ENCODE results near the gene KCNT2. TPM values are rescaled to one million over a fixed set of nuclear protein-coding genes. Genes with fewer than 3 reads are reported as not detected.

The KCNT2 gene
- total and polyA plus RNA-seq, 9 of the 15 experiments (the other 6 are each of a cell fraction or from before 2014, with no cell fraction given), result 0.13 to 0.73 (median 0.28) TPM

GRCh38 chr1:196442366-196442765, 165.9 kb downstream of the KCNT2 start:
- WGBS (ENCODE audit: insufficient coverage, low coverage, missing lambda C conversion rate), result 19% methylated on average over 3 of the region's 3 CpGs
- Histone ChIP-seq H3K4me1 (replicated peaks in 1 of 2; ENCODE audit: control insufficient read depth in 2 of 2, insufficient read depth in 2 of 2, low read length in 2 of 2) (no peaks in the 10 kb centered on the region), H3K9me3 (replicated peaks; ENCODE audit: control insufficient read depth, insufficient read depth, low read depth, low read length) (no peaks in the 10 kb centered on the region), H3K4me2 (ENCODE audit: insufficient read depth, low read length) (no peak overlapping the region), H3K4me3 (no peak overlapping the region), H3K79me2 (ENCODE audit: control insufficient read depth, insufficient read depth, low read length) (no peaks in the 10 kb centered on the region), H3K36me3 (ENCODE audit: control insufficient read depth, insufficient read depth, low read length) (no peaks in the 10 kb centered on the region), H4K20me1 (replicated peaks; ENCODE audit: control insufficient read depth, insufficient read depth, low read length) (no peaks in the 10 kb centered on the region), H2AFZ (ENCODE audit: low read depth, low read length) (no peak overlapping the region), H3K9me1 (ENCODE audit: control insufficient read depth, insufficient read depth, low read length) (no peaks in the 10 kb centered on the region), H3K27ac (ENCODE audit: extremely low read depth, low read depth, low read length) (no peak overlapping the region), H3K27me3 (ENCODE audit: control insufficient read depth in 2 of 2, insufficient read depth in 2 of 2, low read length in 2 of 2) (no peaks in the 10 kb centered on the region), H3K9ac (ENCODE audit: insufficient read depth in 1 of 2, low read depth in 2 of 2, low read length in 2 of 2) (no peak overlapping the region)
- DNase-seq (ENCODE audit: extremely low read depth in 1 of 4, low spot score in 3 of 4) (no peak), FAIRE-seq (no peak), ATAC-seq (no peak)
- BruUV-seq (replicated peaks), result no TSS peak
- TF ChIP-seq CREBBP (IDR thresholded peaks at IDR 0.05; ENCODE audit: low read depth, low read length), result no peak
- TF ChIP-seq SMARCC2 (IDR thresholded peaks at IDR 0.05; ENCODE audit: low read depth), result no peak
- no peak for TF ChIP-seq PTRF (tag; IDR thresholded peaks at IDR 0.05)
- TF ChIP-seq TEAD1 (CRISPR knock-in tag; IDR thresholded peaks at IDR 0.05), result no peak
- TF ChIP-seq ZNF699 (CRISPR knock-in tag; IDR thresholded peaks at IDR 0.05; ENCODE audit: insufficient replicate concordance), result no peak
- TF ChIP-seq KHSRP (IDR thresholded peaks at IDR 0.05), result no peak
- TF ChIP-seq TSC22D4 (tag; IDR thresholded peaks at IDR 0.05), result no peak
- TF ChIP-seq CHAMP1 (IDR thresholded peaks at IDR 0.05), result no peak
- TF ChIP-seq ILK (tag; IDR thresholded peaks at IDR 0.05; ENCODE audit: borderline replicate concordance, low read depth), result no peak
- no peak for TF ChIP-seq HMG20A (CRISPR knock-in tag; conservative IDR thresholded peaks at IDR 0.05)
- TF ChIP-seq RBM39 (optimal IDR thresholded peaks at IDR 0.05; ENCODE audit: low read depth, low read length), result no peak
- POLR2A ChIA-PET, result no interaction called here
- in situ Hi-C loops (cut with MboI), result loop anchor here (10.0 kb wide), 1 partner anchor 132 kb away; no protein-coding TSS in a partner anchor
- intact Hi-C loops (cut with micrococcal nuclease), result no loop called here
- CTCF ChIA-PET (ENCODE audit: low intra/inter-chr PET ratio), result no interaction called here
